AG10803 (cell line): Measurements from ENCODE around the gene CDK14.
A peak's percentile ranks its signal among the peaks of the same experiment; 100 is the strongest.

Source experiments
- DNase-seq: peaks from one replicate; pipeline ENCODE4 v3.0.0; 2010; ENCODE audit warnings: low read depth
- H3K4me3 ChIP-seq: 2 replicates; pipeline ENCODE4 v1.5.1; 2011; ENCODE audit warnings: mild to moderate bottlenecking, low read length, control low read depth
- TF ChIP-seq, protein P1 (sequence below): conservative IDR thresholded peaks from 2 replicates; pipeline ENCODE4 v1.5.1; 2011; ENCODE audit warnings: mild to moderate bottlenecking, low read length, control low read depth, inconsistent platforms

Gene CDK14

DNA sequence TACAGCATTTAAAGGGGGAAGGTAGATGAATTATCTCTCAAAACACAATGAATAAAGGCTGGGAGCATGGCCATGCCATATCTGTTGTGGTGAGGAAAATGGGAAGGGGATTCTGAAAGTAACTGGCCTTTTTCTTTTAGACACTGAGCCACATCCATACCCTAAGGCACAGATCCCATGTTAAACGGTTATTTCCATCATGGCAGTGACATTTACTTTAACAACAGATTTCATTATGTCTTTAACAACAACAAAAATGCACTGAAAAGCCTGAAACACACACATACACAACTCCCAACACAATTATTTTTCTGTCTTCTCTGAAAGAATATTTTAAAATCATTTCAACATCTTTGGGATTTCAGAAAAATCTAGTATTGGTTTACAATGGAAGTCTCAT is 492.0 kb downstream of the CDK14 start:
- H3K4me3 ChIP-seq = no peak overlapping the region
- TF ChIP-seq, protein P1, sequence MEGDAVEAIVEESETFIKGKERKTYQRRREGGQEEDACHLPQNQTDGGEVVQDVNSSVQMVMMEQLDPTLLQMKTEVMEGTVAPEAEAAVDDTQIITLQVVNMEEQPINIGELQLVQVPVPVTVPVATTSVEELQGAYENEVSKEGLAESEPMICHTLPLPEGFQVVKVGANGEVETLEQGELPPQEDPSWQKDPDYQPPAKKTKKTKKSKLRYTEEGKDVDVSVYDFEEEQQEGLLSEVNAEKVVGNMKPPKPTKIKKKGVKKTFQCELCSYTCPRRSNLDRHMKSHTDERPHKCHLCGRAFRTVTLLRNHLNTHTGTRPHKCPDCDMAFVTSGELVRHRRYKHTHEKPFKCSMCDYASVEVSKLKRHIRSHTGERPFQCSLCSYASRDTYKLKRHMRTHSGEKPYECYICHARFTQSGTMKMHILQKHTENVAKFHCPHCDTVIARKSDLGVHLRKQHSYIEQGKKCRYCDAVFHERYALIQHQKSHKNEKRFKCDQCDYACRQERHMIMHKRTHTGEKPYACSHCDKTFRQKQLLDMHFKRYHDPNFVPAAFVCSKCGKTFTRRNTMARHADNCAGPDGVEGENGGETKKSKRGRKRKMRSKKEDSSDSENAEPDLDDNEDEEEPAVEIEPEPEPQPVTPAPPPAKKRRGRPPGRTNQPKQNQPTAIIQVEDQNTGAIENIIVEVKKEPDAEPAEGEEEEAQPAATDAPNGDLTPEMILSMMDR = no peak
- no peak for DNase-seq

DNA sequence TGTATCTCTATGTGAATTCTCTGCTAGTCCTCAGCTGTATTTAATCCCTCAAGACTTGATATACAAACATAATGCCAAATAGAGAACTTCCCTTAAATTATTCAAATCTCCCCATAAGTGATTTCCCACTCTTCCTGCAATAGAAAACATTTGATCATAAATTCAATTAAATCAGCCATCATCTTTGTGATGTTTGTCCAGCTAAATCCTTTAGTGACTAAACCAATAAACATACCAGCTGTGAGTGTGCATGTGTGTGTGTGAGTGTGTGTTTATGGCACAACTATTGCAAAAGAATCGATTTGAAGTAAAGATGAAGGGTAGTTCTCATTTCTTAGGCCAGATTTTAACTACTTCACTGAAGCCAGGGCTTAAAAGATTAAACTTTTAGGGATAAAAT is 492.6 kb downstream of the CDK14 start:
- H3K4me3 ChIP-seq = no peak overlapping the region
- TF ChIP-seq, protein P1 = no peak
- no peak for DNase-seq

DNA sequence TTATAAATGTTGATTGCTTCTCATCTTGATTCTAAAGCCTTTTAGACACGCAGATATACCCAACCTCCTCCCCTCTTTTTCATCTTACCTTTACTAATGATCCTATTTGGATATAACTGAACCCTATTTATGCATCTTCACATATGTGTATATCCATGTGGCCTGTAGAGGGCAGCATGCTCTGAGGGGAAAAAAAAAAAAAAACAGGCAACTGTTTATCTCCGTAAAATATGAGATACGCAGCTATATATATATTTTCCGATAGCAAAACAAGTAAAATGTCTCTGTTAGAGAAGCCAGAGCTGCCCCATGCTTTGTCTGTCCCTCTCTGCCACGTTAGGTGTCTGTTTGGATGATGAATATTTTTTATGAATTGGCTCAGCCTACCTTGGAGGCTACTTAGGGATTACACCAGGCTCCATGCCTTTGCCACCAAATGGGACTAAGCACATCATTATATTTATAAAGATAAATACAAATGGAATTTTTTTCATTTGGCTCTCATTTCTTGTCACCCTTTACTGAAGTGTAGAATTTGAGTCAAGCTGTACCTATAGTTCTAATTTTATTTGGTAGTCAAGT is 493.4 kb downstream of the CDK14 start:
- TF ChIP-seq, protein P1 = peak; percentile 80
- DNase-seq = peak; percentile 53
- peak overlapping the region; percentile 41 for H3K4me3 ChIP-seq

DNA sequence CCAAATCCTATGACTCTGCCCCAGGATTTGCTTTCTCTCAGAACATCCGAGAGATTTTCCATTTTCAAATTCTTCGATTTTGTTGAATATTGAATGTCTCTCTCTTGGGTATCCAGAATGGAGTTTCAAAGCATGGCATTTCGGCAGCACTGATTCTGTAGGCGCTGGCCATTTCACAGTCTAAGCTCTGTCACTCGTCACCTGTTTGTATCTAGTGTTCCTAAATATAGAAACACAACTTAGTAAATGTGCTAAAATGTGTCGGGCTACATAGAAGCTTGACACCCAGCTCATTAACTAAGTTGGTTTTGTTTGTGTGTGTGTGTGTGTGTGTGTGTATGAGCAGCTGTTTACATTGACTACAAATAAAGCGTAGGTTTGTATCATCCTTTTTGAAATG is 494.6 kb downstream of the CDK14 start:
- no peak for DNase-seq
- TF ChIP-seq, protein P1 = no peak
- H3K4me3 ChIP-seq = no peak overlapping the region

DNA sequence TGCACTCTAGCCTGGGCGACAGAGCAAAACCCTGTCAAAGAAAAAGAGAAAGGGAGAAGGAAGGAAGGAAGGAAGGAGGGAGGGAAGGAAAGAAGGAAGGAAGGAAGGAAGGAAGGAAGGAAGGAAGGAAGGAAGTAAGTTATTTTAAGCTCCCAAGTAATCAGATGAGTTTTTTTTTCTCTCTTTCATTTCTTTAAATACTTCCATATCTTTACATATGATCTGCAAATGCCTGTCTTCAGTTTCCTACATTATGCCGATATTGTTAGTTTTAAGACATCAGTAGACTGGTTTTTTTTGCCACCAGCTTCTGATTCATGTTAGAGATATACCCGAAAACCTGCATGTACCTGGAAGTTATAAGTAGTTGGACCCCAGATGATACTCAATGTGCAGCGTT is 495.5 kb downstream of the CDK14 start:
- H3K4me3 ChIP-seq = no peak overlapping the region
- TF ChIP-seq, protein P1 = no peak
- no peak for DNase-seq

DNA sequence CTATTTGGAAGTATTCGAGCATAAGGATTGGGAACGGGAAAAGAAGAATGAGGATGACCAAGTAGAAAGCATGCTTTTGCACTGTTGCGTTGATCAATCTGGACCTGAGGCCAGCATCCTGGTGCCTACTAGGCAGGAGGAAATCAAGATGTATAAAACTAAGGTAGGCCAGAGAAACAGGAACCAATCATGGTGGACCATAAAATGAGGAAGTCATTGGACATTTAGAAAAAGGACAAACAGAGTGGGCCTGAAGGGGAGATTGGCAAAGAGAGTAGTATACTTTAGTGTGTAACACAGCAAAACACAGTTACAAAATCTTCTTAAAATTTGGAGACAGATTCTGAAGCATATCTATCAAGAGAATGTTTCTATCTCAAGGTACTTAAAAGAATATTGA is 497.1 kb downstream of the CDK14 start:
- no peak overlapping the region for H3K4me3 ChIP-seq
- DNase-seq = no peak
- TF ChIP-seq, protein P1 = no peak

DNA sequence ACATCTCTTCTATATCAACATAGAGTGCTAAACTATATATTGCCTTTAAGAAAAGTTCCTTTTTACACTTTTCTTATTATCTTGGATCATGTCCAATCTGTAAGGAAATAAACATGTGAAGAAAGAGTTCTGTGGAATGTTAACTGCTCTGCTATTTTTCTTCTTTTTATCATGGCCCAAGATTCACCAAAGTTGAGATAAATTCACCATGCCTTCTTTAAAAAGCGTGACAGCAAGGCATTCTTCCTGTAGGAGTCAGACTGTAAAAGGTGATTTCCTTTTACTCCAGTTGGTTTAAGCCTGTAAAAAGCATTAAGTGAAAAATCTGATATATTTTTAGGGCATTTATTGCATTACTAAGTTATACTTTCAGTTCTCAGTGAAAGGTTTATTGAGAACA is 502.4 kb downstream of the CDK14 start:
- peak; percentile 44 for DNase-seq
- TF ChIP-seq, protein P1 = no peak
- no peak overlapping the region for H3K4me3 ChIP-seq
